GM19467 (cell line): ENCODE measurements around the gene CHIT1.

ENCODE experiments used
- ATAC-seq: cut with Tn5 transposase; IDR thresholded peaks from one replicate; pipeline ENCODE4 v1.9.1; 2021; ENCODE audit warnings: mild to moderate bottlenecking, moderate library complexity; ENCODE audit not compliant: unreplicated experiment

Gene CHIT1

GRCh38 chr1:203217139-203217655 lies 12.3 kb downstream of the CHIT1 start:
- no peak for ATAC-seq

- ATAC-seq, result no peak
Measured at GRCh38 chr1:203216274-203217138, 13.0 kb downstream of the CHIT1 start.

- no peak for ATAC-seq
Measured at GRCh38 chr1:203215573-203215972, 13.9 kb downstream of the CHIT1 start.

GRCh38 chr1:203214871-203215270 lies 14.6 kb downstream of the CHIT1 start:
- ATAC-seq, result no peak

DNA sequence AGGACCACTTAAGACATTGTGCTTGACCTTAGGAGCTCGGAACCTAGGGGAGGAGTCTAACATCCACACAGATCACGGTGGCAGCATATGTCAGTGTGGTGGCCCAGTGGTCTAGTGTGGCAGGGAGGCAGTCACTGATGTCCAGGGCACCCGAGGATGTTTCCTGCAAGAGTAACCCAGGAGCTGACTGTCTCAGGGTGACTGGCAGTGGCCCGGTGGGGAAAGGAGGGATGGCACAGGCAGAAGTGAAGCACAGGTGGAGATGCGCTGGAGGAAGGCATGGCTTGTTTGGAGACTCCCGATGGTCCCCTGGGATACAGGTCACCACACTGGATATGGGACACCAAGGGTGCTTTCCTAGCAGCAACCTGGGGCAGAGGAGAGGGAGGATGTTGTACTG lies 16.3 kb downstream of the CHIT1 start:
- ATAC-seq, result no peak

DNA sequence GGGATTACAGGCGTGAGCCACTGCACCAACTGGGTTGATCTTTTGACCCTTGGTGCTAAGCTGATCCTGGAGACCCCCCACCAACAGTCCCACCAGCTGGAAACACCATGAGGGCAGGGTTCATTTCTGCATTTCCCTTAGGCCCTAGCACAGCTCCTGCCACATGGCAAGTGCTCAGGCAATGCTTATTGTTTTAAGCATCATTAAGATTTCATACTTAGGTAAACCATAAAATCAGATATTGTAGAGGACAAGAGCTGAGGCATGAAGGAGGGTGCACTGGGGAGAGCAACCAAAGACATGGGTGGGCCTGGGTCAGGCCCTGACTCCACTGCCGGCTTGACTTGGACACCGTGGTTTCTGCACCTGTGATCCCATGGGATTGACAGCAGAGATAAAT lies 17.7 kb downstream of the CHIT1 start:
- no peak for ATAC-seq

GRCh38 chr1:203210988-203211387 lies 18.5 kb downstream of the CHIT1 start:
- ATAC-seq, result no peak

DNA sequence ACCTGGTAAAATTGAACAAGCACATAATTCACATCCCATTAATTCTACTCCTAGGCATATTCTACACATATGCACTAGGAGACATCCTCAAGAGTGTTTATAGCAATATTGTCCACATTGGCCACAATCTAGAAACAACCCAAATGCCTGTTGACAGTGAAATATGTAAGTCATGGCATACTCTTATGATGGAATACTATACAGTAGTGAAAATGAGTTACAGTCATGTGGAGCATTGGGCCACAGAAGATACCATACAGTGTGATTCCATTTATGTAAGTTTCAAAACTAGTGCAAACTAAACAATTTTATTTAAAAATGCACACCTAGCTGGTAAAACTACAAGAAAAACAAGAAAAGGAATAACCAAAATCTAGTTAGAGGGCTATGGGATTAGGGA lies 19.1 kb downstream of the CHIT1 start:
- no peak for ATAC-seq

DNA sequence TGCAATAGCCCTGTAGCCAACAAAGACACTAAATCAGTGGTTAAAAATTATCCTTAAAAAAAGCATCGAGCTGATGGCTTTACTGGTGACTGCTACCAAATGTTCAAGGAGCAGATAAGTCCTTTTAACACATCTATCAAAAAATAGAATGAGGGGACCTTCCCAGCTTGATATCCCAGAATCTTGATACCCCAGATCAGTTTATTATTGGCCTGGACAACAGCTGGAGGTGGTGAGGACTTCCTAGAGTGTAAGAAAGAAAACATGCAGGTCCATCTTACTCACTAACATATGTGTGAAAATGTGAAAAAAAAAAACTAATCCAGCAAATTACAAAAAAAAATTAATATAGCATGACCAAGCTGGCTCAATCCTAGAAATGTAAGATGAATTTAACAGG lies 21.3 kb downstream of the CHIT1 start:
- no peak for ATAC-seq

DNA sequence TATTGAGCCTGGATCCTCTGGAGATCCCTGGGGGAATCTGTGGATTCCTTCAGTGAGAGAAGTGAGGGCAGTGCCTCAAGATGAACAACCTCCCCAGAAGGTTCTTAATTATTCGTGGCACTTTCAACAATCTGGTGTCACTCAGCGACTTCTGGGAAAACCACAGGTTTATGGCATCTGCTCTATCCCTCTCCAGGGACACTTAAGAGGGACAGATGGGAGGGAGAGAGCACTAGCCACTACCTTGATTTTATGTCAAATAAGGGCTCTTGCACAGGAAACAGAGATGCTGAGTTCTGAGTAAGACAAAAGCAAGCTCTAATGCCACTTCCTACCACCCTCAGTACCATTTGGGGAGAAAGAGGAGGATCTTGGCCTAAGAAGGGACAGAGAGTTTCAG lies 21.7 kb downstream of the CHIT1 start:
- ATAC-seq, result no peak

- no peak for ATAC-seq
Measured at GRCh38 chr1:203206129-203206687, 23.3 kb downstream of the CHIT1 start.

DNA sequence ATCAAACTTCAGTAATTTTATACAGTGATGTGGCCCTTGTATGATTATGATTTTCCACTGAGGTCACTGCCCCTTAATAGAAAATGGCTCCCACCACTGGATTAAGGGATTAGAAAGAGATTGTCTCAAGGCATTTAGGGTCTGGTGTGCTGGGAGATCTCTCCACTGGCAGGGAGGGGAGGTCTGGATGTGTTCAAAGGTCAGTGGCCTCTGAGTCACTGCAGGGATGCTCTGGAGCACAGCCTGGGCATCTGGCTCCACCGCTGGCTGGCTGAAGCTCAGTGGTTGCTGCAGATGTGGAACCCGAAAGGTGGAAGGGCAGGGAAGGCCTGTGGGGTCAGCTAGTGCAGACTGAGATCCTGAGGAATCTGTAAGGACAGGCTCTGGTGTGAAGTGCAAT lies 24.7 kb downstream of the CHIT1 start:
- ATAC-seq, result no peak

DNA sequence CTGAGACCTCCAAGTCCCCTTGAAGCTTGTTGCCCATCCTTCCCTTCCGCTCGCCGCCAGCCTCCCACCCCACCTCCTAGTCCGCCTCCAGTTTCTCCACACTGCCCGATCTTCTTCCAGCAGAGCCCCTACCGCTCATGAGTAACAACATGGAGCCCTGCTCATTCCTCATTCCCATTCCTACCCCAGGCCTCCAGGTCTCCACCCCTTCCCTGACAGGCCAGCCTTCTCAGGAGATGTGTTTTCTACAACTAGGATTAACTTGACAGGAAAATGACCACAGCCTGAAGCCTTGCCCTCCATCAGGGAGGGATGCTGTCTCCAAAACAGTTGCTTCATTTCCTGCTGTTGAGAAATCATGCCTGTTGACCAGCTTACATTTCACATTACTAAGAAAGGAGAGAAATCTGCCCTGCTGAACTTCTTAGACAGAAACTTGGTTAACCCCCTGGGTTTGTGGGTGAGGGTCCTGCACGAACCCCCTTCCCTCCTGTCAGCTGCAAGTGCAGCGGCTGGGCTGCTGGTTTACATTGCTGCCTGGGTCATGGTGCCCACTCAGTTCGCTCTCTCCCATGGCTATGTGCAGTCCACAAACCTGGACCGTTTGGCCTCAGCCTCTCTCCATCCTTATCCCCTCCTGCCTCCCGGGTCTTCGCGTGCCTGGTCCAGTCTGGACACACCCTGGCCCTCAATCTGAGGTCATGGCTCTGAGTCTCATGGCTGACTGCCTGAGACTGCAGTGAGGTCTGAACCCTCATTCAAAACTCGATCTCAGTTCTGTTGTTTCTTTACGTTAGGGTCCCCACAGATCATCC lies 26.8 kb downstream of the CHIT1 start:
- no peak for ATAC-seq

DNA sequence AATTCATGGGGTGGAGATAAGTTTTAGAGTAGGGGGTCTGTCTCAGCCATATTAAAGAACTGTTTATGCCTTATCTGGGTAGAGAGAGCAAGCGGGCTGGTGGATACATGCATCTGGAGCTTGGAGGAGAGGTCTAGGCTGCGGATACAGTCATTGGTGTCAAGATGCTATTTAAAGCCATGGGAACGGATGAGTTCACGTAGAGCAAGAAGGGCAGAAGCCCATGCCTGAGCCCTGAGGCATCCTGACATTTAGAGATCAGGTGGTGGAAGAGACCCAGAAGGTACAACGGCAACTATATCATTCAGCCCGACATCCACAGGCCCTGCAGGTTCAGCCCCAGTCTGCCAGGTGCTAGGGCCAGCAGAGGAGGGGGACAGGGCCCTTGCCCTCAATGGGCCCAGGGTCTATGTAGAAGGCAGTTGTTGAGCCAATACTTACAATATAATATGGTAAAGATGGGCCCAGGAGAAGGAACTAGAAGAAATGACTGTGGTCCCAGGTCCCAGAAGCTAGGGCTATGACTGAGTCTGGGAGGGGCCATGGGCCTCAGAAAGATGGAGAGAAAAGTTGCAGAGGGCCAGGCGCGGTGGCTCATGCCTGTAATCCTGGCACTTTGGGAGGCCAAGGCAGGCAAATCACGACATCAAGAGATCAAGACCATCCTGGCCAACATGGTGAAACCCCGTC lies 27.8 kb downstream of the CHIT1 start:
- no peak for ATAC-seq

DNA sequence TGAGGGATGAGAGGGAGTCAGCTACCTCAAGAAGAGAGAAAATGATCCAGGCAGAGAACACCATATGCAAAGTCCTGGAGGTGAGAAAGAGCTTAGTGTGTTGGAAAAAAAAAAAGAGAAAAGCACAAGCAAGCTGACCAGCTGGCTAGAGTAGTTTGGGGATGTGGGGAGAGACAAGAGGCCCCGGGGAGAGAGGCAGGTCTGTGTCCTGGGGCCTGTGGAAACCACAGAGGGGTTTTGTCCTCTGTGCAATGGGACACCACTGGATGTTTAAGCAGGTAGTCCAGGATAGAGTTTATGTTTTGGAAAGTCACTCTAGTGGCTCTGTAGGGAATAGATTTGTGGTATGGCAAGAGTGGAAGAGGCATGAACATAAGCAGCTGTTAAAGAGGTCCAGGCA lies 28.6 kb downstream of the CHIT1 start:
- no peak for ATAC-seq

DNA sequence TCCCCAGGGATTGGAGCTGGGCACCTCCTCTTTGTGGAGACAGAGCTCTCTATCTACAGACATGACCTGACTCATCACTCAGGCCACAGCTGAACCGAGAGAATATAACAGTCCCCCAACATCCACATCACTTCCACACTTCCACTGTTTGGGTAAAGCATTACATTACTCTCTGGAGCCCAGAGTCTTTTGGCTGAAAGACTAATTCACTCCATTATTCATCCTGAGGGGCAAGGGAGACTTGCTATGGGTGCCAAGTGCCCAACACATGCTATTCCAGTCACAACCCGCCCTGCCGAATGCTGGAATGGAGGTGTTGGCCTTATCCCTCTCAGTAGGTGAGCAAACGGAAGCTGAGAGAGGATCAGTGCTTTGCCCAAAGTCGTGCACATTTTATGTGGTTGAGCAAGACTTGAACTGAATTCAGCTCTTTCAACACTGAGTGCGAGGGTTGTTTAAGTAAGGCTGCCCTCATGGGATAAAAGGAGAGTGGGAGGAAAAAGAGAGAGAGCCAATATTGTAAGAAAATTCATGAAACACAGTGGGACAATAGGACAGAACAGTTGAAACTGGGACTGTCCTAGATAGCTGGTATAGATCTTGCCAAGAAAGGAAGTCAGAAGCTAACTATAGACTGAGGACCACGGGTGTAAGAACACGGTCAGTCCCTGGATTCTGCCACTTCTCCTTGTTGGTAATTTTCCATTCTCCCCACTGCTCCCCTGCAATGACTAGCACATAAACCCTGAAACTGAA lies 29.5 kb downstream of the CHIT1 start:
- no peak for ATAC-seq

GRCh38 chr1:203199481-203199815 lies 30.0 kb downstream of the CHIT1 start:
- no peak for ATAC-seq

DNA sequence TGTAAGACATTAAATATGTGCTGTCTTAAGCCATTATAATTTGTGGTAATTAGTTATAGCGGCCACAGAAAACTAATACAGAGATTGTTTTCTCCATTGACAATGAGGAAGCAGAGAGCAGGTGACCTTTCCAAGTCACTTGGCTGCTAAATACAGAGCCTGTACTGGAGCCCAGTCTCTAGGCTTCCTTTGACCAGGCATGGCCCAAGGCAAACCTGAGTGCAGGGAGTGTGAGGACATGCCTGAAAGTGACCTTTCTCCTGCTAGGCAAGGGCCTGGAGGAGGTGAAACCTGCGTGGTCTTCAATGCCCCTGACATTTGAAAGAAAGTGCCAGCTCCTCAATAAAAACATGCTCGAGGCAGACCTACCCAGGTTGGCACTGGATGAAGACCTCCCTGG lies 30.5 kb downstream of the CHIT1 start:
- ATAC-seq, result no peak

DNA sequence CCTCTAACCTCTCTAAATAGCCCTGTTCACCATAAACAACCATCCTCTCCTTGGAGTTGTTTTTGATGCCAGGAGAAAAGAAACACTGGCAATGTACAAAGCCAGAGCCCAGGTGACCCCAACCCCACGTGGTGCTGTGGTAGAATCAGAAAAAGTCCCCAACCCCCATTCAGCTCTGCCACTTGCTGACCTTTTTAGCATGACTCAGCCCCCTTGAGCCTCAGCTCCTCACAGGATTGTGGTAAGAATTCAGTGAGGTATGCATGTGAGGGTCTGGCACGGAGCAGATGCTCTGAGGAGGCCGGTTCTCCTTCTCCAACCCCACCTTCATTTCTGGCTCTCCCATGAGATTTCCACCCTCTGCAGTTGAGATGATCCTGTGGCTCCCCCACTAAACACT lies 31.8 kb downstream of the CHIT1 start:
- ATAC-seq, result no peak

- ATAC-seq, result no peak
Measured at GRCh38 chr1:203196371-203196770, 33.1 kb downstream of the CHIT1 start.
